ENCODE measurements around the gene PLAU.

DNA sequence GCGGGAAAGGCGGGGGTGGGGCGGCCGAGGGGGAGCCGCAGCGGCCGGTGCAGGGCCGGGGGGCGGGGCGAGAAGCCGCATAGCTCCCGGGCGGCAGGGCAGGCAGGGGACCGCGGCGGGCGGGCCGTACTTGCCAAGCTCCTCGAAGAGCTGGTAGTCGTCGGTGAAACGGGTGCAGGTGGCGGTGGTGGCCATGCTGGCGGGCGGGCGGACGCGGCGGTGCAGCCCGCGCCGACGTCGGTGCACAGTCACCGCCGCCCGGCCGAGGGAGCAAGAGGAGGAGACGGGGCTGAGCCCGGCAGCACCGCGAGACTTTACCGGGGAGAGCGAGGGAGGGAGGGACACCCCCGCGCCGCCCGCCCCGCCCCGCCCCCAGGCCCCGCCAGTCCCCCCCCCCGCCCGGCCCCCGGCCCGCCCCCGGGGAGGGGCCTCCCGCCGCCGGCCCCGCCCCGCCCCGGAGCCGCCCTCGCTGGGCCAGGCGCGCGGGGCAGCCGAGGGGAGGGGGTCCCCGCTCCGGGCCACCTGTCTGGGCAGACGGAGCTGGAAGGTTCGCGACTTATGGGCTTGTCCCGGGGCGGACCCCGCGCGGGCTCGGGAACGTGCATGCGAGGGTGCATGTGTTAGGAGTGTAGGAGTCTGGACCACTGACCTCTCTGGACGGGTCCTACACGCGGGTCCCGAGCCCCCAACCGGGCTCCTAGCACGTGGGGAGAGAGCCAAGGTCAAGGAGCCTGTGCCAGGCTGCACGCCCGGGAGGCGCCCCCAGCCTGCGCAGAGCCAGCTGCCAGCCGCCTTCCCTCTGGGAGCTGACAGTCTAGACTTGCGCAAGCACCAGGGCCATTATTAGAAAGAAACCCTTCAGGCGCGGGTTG is 36.4 kb upstream of the PLAU start, which contains the start of gene CAMK2G:
- TF ChIP-seq POLR2A (IDR thresholded peaks at IDR 0.05; ENCODE audit: low read depth, low read length), result peak; percentile 31; the same call in 1 of the 2 replicates
- TF ChIP-seq, protein P1, sequence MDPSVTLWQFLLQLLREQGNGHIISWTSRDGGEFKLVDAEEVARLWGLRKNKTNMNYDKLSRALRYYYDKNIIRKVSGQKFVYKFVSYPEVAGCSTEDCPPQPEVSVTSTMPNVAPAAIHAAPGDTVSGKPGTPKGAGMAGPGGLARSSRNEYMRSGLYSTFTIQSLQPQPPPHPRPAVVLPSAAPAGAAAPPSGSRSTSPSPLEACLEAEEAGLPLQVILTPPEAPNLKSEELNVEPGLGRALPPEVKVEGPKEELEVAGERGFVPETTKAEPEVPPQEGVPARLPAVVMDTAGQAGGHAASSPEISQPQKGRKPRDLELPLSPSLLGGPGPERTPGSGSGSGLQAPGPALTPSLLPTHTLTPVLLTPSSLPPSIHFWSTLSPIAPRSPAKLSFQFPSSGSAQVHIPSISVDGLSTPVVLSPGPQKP (IDR thresholded peaks at IDR 0.05; ENCODE audit: borderline replicate concordance, low read depth, low read length), result no peak
- TF ChIP-seq, protein P2, sequence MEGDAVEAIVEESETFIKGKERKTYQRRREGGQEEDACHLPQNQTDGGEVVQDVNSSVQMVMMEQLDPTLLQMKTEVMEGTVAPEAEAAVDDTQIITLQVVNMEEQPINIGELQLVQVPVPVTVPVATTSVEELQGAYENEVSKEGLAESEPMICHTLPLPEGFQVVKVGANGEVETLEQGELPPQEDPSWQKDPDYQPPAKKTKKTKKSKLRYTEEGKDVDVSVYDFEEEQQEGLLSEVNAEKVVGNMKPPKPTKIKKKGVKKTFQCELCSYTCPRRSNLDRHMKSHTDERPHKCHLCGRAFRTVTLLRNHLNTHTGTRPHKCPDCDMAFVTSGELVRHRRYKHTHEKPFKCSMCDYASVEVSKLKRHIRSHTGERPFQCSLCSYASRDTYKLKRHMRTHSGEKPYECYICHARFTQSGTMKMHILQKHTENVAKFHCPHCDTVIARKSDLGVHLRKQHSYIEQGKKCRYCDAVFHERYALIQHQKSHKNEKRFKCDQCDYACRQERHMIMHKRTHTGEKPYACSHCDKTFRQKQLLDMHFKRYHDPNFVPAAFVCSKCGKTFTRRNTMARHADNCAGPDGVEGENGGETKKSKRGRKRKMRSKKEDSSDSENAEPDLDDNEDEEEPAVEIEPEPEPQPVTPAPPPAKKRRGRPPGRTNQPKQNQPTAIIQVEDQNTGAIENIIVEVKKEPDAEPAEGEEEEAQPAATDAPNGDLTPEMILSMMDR (conservative IDR thresholded peaks at IDR 0.05; ENCODE audit: low read depth, low read length), result no peak
- peak; percentile 73; the same call in 1 of the 2 replicates for TF ChIP-seq MXI1 (IDR thresholded peaks at IDR 0.05; ENCODE audit: borderline replicate concordance, low read depth, low read length)
- no peak for TF ChIP-seq FOS (IDR thresholded peaks at IDR 0.05; ENCODE audit: low read depth, low read length)
